HG03135 (cell line): ENCODE results near the gene EPHB4.
"Not testable (repeated sequence)": the region's sequence is repeated elsewhere in the genome, so short reads cannot be mapped to it uniquely, and the experiment has no call there.

Source experiments
- ATAC-seq: cut with Tn5 transposase; IDR thresholded peaks from one replicate; pipeline ENCODE4 v1.9.1; 2021; ENCODE audit warnings: mild to moderate bottlenecking, moderate library complexity; ENCODE audit not compliant: unreplicated experiment

Gene EPHB4

DNA sequence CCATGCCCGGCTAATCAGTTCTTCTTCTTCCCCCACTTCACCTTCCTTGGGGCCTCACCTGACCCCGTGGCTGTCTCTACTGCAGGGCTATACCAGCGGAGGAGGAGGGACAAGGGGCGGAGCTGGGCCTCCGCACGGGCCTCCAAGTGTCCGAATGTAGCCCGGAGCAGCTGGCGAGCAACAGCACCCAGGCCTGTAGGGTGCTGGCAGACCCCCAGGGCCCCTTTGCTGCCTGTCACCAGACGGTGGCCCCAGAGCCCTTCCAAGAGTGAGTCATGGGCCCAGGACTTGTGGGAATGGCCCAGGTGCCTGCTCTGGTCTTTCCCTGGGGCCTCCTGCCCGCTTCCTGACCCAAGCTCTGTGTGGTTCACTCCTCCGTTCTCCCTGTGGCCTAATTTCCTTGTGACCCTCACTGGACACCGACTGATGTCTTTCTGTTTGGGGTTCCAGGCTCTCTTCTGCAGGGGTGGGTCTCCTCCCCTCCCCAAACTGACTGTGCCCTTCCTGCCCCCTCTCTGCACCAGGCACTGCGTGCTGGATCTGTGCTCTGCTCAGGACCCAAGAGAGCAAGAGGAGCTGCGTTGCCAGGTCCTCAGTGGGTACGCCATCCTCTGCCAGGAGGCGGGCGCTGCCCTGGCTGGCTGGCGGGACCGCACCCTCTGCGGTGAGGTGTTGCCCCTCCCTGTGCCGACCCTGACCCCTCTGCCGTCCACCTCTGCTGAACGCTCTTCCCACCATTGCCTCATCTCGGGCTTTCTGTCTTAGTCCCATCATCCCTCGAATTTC, 35.2 kb downstream of the EPHB4 start:
- ATAC-seq = no peak

GRCh38 chr7:100789055-100789454, 38.3 kb downstream of the EPHB4 start:
- no peak for ATAC-seq

DNA sequence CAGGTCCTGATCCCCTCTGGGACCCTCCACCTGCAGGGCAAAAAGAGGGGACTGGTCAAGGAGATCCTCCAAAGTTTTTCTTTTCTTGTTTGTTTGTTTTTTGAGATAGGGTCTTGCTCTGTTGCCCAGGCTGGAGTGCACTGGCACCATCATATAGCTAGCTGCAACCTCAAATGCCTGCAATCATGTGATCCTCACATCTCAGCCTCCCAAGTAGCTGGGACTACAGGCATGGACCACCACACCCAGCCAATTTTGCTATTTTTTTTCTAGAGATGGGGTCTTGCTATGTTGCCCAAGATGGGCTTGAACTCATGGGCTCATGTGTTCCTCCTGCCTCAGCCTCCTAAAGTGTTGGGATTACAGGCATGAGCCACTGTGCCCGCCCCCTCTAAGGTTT, 41.0 kb downstream of the EPHB4 start:
- ATAC-seq = no peak

DNA sequence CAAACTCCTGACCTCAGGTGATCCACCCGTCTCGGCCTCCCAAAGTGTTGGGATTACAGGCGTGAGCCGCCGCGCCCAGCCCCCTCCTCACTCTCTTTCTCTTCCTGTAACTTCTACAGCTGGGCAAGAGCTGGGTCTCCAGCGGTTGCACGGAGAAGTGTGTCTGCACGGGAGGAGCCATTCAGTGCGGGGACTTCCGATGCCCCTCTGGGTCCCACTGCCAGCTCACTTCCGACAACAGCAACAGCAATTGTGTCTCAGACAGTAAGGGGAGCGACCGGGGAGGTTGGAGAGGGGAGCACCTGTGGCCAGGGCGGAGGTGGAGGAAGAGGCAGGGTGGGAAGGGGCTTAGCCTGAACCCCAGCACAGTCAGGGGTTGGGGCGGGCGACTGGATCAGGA, 41.4 kb downstream of the EPHB4 start:
- no peak for ATAC-seq

DNA sequence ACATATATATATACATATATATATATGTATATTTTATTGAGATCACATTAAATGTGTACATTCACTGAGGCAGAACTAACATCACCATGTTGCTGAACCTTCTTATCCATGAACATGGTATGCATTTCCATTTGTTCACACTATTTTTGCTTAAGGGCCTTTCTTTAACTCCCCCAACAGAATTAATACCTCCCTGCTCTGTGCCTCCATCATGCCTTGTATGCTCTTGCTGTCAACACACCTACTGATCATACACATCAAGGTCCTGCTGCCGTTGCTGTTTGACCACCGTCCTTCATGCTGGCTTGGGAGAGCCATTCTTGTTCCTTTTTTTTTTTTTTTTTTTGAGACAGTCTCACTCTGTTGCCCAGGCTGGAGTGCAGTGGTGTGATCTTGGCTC, 43.5 kb downstream of the EPHB4 start:
- ATAC-seq = no peak

- ATAC-seq = no peak
Measured at GRCh38 chr7:100781255-100781654, 46.1 kb downstream of the EPHB4 start.

DNA sequence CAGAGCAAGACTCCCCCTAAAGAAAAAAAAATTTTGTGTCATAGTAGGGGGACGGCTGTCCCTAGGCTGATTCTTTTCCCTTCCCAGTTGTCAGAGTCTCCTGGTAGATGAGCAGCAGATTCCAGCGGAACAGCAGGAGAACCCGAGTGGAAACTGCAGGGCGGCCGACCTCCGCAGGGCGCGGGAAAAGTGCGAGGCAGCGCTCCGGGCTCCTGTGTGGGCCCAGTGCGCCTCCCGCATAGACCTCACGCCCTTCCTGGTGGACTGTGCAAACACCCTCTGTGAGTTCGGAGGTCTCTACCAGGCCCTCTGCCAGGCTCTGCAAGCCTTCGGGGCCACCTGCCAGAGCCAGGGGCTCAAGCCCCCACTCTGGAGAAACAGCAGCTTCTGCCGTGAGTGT, 48.0 kb downstream of the EPHB4 start:
- no peak for ATAC-seq

DNA sequence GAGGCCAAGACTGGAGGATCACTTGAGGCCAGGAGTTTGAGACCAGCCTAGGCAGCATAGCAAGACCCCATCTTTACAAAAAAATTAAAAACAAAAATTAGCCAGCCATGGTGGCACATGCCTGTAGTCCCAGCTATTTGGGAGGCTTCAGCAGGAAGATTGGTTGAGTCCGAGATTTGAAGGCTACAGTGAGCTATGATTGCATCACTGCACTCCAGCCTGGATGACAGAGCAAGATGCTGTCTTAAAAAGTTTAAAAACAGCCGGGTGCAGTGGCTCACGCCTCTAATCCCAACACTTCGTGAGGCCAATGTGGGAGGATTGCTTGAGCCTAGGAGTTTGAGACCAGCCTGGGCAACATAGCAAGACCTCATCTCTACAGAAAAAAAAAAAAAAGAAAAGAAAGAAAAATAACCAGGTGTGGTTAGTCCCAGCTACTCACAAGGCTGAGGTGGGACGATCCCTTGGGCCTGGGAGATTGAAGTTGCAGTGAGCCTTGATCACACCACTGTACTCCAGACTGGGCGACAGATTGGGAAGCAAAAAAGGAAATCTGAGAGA, 49.2 kb downstream of the EPHB4 start:
- ATAC-seq = no peak

DNA sequence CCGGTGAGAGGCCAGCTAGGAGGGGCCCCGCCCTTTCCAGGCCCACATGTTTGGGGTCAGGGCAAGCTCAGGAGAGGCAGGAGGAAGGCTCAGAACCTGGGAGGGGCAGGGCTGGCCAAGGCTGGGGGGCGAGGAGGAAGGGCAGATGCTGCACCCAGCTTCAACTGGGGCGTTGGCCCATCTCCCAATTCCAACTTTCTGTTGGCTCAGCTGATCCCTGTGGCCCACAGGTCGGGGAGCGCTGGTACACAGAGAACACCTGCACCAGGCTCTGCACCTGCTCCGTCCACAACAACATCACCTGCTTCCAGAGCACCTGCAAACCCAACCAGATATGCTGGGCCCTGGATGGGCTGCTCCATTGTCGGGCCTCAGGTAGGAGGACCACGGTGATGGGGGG, 53.8 kb downstream of the EPHB4 start:
- ATAC-seq = no peak

DNA sequence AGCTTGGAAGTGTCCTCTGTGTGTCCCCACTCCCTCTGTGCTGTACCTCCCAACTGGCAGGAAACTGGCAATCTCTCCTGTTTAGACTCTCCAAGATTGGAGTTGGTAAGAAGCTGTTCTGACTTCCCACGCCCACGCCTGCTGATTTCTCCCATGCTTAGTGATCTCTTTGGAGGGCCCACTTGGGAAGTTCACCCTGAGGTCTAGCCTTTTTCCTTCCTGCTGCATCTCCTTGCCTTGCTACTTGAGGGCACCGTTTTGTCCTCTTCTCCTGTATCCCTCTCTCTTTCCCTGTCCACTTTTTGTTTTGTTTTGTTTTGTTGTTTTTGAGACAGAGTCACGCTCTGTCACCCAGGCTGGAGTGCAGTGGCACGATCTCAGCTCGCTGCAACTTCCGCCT, 58.5 kb downstream of the EPHB4 start:
- ATAC-seq = no peak

DNA sequence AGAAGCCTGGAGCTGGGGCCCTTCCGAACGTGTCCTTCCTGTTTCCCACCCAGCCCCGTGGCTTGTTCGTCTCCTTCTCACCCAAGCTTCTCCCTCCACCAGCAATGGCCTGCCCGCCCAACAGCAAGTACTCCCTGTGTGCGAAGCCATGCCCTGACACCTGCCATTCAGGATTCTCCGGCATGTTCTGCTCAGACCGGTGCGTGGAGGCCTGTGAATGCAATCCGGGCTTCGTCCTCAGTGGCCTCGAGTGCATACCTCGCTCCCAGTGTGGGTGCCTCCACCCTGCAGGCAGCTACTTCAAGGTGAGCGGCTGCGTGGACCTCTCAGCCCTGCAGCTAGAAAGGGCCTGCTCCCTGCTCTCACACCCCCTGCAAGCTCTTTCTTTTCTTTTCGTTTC, 62.1 kb downstream of the EPHB4 start:
- no peak for ATAC-seq

DNA sequence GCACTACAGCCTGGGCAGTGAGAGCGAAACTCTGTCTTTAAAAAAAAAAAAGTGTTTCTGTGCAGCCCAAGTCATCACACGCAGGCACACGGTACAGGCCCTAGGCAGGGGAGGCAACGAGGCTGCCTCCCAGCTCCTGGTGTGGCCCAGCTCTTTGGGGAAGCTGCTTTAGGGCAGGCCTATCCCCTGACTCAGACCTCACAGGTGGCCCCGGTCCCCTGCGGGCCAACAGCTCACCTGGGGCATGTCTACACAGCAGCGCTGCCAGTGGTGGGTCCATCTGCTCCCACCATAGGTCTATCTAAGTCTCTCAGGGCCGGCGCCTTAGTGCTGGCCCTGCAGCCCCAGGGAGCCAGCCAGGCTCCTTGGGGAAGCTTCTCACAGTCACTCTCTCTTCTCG, 62.5 kb downstream of the EPHB4 start:
- no peak for ATAC-seq

- ATAC-seq = no peak
Measured at GRCh38 chr7:100763556-100764140, 63.7 kb downstream of the EPHB4 start.

DNA sequence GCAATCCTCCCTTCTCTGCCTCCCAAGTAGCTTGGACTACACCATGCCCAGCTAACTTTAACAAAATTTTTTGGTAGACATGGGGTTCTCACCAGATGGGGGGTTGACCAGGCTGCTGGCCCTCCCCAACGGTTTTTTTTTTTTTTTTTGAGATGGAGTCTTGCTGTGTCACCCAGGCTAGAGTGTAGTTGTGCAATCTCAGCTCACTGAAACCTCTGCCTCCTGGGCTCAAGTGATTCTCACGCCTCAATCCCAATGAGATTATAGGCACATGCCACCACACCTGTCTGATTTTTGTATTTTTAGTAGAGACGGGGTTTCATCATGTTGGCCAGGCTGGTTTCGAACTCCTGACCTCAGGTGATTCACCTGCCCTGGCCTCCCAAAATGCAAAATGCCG, 64.5 kb downstream of the EPHB4 start:
- not testable (repeated sequence) for ATAC-seq

DNA sequence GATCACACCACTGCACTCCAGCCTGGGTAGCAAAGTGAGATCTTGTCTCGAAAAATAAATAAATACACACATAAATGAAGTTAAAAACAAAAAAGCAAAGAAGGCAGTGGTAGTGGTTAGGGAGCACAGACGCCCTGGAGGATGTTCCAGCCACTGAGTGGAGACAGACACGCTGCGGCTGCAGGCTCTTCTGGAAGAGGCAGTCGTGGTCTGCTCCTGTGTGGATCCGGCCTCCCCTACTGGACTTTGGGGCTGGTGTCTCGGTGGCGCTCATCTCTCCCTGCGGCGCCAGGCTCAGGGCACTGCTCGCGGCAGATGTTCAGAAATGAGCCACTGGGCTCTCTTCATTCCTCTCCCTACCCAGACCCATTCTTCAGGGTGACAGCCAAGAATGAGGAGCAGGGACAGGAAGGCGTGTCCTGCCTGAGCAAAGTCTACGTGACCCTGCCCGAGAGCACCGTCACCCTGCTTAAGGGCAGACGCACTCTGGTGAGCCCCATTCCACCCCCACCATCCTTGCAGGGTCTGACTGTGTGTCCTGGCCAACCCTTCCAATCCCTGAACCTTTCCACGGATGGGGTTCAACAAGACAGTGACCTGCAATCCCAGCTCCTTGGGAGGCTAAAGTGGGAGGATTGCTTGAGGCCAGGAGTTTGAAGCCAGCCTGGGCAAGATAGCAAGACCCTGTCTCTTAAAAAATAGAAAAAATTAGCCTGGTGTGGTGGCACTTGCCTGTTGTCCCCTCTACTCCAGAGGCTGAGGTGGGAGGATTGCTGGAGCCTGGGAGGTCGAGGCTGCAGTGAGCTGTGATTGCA, 67.8 kb downstream of the EPHB4 start:
- ATAC-seq = no peak

- ATAC-seq = no peak
Measured at GRCh38 chr7:100753750-100754149, 73.6 kb downstream of the EPHB4 start.

DNA sequence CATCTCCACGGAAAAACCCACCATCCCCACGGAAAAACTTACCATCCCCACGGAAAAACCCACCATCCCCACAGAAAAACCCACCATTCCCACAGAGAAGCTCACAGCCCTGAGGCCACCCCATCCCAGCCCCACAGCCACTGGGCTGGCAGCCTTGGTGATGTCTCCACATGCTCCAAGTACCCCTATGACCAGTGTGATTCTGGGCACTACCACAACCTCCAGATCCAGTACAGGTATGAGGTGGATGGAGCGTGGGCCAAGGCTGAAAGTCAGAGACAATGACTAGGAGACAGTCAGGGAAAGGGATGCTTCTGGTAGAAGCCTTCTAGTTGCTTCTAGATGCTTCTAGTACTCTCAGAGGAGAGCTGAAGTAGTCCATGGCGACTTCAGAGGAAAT, 74.3 kb downstream of the EPHB4 start:
- ATAC-seq = no peak
